ENCODE measurements around the gene INSL4. TPM values are rescaled to one million over a fixed set of nuclear protein-coding genes. Genes with fewer than 3 reads are reported as not detected.

Gene INSL4
- total RNA-seq, 1 donor from 2014 or later, result not detected

GRCh38 chr9:5205071-5205470 lies 26.1 kb upstream of the INSL4 start:
- Mint-ChIP-seq H3K27me3 (peaks cover 4% of the 10 kb centered on the region), H3K4me3 (no peak overlapping the region), H3K9me3 (no peaks in the 10 kb centered on the region), H3K27ac (no peak overlapping the region), H3K36me3 (ENCODE audit: low read depth) (no peaks in the 10 kb centered on the region), H3K4me1 (no peaks in the 10 kb centered on the region)
- ChIA-PET POLR2A (no interaction called here), CTCF (no interaction called here)
- no peak for TF ChIP-seq CTCF (IDR thresholded peaks at IDR 0.05)
- DNase-seq (no peak), ATAC-seq (ENCODE audit: low read depth) (peak; percentile 25)
- intact Hi-C loops (cut with micrococcal nuclease), result no loop called here

- Mint-ChIP-seq H3K36me3 (ENCODE audit: low read depth) (no peaks in the 10 kb centered on the region), H3K27me3 (peaks cover 25% of the 10 kb centered on the region), H3K4me3 (no peak overlapping the region), H3K4me1 (no peaks in the 10 kb centered on the region), H3K27ac (no peak overlapping the region), H3K9me3 (peaks cover 2% of the 10 kb centered on the region)
- CTCF ChIA-PET, result no interaction called here
- POLR2A ChIA-PET, result no interaction called here
- no peak for TF ChIP-seq CTCF (IDR thresholded peaks at IDR 0.05)
- DNase-seq (no peak), ATAC-seq (ENCODE audit: low read depth) (no peak)
- intact Hi-C loops (cut with micrococcal nuclease), result no loop called here
These were observed 665 bp upstream of the INSL4 start for GRCh38 chr9:5230554-5230953.

- no peak for TF ChIP-seq CTCF (IDR thresholded peaks at IDR 0.05)
- H3K27me3 Mint-ChIP-seq, result no peaks in the 10 kb centered on the region
- intact Hi-C loops (cut with micrococcal nuclease), result loop anchor here (1.0 kb wide), 1 partner anchor 501 kb away; no protein-coding TSS in a partner anchor
- no peaks in the 10 kb centered on the region for H3K36me3 Mint-ChIP-seq (ENCODE audit: low read depth)
- no peak overlapping the region for H3K27ac Mint-ChIP-seq
- DNase-seq, result no peak
- ChIA-PET POLR2A (no interaction called here), CTCF (interaction anchor here (1.1 kb wide), 1 partner anchor 504 kb away, joined by 3 read pairs; no protein-coding TSS in a partner anchor)
- no peak overlapping the region for H3K4me3 Mint-ChIP-seq
- no peak for ATAC-seq (ENCODE audit: low read depth)
- H3K4me1 Mint-ChIP-seq, result no peaks in the 10 kb centered on the region
- peaks cover 3% of the 10 kb centered on the region for H3K9me3 Mint-ChIP-seq
These were observed 32.4 kb downstream of the INSL4 start for GRCh38 chr9:5263351-5264218.

- CTCF ChIA-PET, result interaction anchor here (1.1 kb wide), 1 partner anchor 504 kb away, joined by 3 read pairs; no protein-coding TSS in a partner anchor
- Mint-ChIP-seq H3K27ac (no peak overlapping the region), H3K4me1 (no peaks in the 10 kb centered on the region), H3K27me3 (no peaks in the 10 kb centered on the region), H3K4me3 (no peak overlapping the region), H3K36me3 (ENCODE audit: low read depth) (no peaks in the 10 kb centered on the region), H3K9me3 (peaks cover 3% of the 10 kb centered on the region)
- POLR2A ChIA-PET, result no interaction called here
- intact Hi-C loops (cut with micrococcal nuclease), result no loop called here
- ATAC-seq (ENCODE audit: low read depth), result no peak
- DNase-seq, result no peak
- no peak for TF ChIP-seq CTCF (IDR thresholded peaks at IDR 0.05)
These were observed 33.0 kb downstream of the INSL4 start for GRCh38 chr9:5264219-5264595.

- Mint-ChIP-seq H3K4me1 (no peaks in the 10 kb centered on the region), H3K27ac (no peak overlapping the region), H3K9me3 (no peaks in the 10 kb centered on the region), H3K27me3 (no peaks in the 10 kb centered on the region), H3K4me3 (no peak overlapping the region), H3K36me3 (ENCODE audit: low read depth) (no peaks in the 10 kb centered on the region)
- no peak for DNase-seq
- CTCF ChIA-PET, result no interaction called here
- TF ChIP-seq CTCF (IDR thresholded peaks at IDR 0.05), result no peak
- POLR2A ChIA-PET, result no interaction called here
- intact Hi-C loops (cut with micrococcal nuclease), result no loop called here
- no peak for ATAC-seq (ENCODE audit: low read depth)
These were observed 34.7 kb downstream of the INSL4 start for GRCh38 chr9:5265939-5266338.
